Panc1 (cell line): Measurements from ENCODE around the gene STX19.

Experiments used
- POLR2AphosphoS5 ChIP-seq: IDR thresholded peaks from 2 replicates; pipeline ENCODE4 v1.6.1; 2012; ENCODE audit warnings: mild to moderate bottlenecking, low read depth, low read length, moderate library complexity
- SIN3A ChIP-seq: IDR thresholded peaks from 2 replicates; pipeline ENCODE4 v1.6.1; 2012; ENCODE audit warnings: low read depth, mild to moderate bottlenecking, low read length, moderate library complexity, borderline replicate concordance; ENCODE audit not compliant: insufficient read depth
- TCF7L2 ChIP-seq: IDR thresholded peaks from 2 replicates; pipeline ENCODE4 v1.6.1; 2011; ENCODE audit warnings: mild to moderate bottlenecking, low read depth, low read length, inconsistent platforms
- TF ChIP-seq, protein P1 (sequence below): fragments of 450-650 bp; IDR thresholded peaks from 2 replicates; pipeline ENCODE4 v1.5.1; 2017; ENCODE audit warnings: mild to moderate bottlenecking
- TF ChIP-seq, protein P2 (sequence below), 2 experiments: IDR thresholded peaks; 2 replicates each; pipeline ENCODE4 v1.6.1; 2011 to 2012; ENCODE audit warnings: low read depth in 2 of 2, control low read depth in 1 of 2, low read length in 1 of 2, mild to moderate bottlenecking in 1 of 2, moderate library complexity in 1 of 2; ENCODE audit not compliant: insufficient read depth in 1 of 2

DNA sequence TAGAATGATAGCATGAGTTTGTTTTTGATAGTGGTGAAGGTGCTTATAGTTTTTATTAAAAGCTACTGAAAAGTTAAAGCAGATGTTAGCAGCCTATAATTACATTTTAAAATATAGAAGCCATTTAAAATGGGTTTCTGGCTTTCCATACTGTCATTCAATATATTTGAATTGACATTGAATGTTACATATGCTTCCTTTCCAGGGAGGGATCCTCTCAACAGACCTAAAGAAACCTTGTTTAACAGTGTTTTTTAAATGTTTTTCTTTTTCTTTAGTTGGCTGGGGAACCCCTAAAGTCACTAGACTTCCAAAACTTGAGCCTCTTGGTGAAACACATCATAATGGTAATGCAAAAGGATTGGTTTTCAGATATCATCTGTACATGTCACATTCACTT, 22.1 kb upstream of the STX19 start:
- TF ChIP-seq, protein P1, sequence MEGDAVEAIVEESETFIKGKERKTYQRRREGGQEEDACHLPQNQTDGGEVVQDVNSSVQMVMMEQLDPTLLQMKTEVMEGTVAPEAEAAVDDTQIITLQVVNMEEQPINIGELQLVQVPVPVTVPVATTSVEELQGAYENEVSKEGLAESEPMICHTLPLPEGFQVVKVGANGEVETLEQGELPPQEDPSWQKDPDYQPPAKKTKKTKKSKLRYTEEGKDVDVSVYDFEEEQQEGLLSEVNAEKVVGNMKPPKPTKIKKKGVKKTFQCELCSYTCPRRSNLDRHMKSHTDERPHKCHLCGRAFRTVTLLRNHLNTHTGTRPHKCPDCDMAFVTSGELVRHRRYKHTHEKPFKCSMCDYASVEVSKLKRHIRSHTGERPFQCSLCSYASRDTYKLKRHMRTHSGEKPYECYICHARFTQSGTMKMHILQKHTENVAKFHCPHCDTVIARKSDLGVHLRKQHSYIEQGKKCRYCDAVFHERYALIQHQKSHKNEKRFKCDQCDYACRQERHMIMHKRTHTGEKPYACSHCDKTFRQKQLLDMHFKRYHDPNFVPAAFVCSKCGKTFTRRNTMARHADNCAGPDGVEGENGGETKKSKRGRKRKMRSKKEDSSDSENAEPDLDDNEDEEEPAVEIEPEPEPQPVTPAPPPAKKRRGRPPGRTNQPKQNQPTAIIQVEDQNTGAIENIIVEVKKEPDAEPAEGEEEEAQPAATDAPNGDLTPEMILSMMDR: no peak
- TF ChIP-seq, protein P2, sequence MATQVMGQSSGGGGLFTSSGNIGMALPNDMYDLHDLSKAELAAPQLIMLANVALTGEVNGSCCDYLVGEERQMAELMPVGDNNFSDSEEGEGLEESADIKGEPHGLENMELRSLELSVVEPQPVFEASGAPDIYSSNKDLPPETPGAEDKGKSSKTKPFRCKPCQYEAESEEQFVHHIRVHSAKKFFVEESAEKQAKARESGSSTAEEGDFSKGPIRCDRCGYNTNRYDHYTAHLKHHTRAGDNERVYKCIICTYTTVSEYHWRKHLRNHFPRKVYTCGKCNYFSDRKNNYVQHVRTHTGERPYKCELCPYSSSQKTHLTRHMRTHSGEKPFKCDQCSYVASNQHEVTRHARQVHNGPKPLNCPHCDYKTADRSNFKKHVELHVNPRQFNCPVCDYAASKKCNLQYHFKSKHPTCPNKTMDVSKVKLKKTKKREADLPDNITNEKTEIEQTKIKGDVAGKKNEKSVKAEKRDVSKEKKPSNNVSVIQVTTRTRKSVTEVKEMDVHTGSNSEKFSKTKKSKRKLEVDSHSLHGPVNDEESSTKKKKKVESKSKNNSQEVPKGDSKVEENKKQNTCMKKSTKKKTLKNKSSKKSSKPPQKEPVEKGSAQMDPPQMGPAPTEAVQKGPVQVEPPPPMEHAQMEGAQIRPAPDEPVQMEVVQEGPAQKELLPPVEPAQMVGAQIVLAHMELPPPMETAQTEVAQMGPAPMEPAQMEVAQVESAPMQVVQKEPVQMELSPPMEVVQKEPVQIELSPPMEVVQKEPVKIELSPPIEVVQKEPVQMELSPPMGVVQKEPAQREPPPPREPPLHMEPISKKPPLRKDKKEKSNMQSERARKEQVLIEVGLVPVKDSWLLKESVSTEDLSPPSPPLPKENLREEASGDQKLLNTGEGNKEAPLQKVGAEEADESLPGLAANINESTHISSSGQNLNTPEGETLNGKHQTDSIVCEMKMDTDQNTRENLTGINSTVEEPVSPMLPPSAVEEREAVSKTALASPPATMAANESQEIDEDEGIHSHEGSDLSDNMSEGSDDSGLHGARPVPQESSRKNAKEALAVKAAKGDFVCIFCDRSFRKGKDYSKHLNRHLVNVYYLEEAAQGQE (IDR thresholded peaks at IDR 0.05; ENCODE audit: insufficient read depth in 1 of 2, low read depth in 2 of 2, low read length in 1 of 2): no peak
- TF ChIP-seq POLR2AphosphoS5 (no peak), SIN3A (no peak), TCF7L2 (no peak)
